Measurements from ENCODE around the gene FZD4. TPM values are rescaled to one million over a fixed set of nuclear protein-coding genes. Genes with fewer than 3 reads are reported as not detected.

FZD4 gene
- total RNA-seq, 1 experiment from 2014 or later, result 4.5 TPM

DNA sequence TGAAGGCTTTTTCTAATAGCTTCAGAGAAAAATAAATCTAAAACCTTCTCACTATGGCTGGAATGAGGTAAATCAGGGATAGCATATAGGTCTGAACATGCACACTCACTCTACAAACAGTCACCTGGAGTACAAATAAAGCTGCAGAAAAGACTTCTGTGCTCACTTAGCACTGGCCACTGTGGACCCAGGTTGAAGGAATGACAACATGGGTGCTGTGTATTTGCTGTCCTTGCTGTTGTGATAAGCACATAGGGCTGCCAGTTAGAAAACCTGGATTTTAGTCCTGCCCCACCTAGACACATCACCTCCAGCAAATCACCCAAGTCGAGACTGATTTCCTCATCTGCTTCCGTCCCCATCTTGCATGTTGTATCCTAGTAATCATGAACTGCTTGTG lies 51.2 kb downstream of the FZD4 start:
- Histone ChIP-seq H3K56ac (ENCODE audit: insufficient read length, low read depth, low read length) (no peak overlapping the region), H4K5ac (ENCODE audit: insufficient read length, low read depth, low read length) (no peak overlapping the region), H4K8ac (replicated peaks; ENCODE audit: insufficient read length, low read depth, low read length) (no peak overlapping the region), H3K4me2 (ENCODE audit: insufficient read depth, insufficient read length, low read length) (no peak overlapping the region), H2BK15ac (ENCODE audit: low read depth, low read length) (no peak overlapping the region), H3K23me2 (ENCODE audit: insufficient read length, low read depth, low read length, poor library complexity, severe bottlenecking) (no peaks in the 10 kb centered on the region), H3K27ac (ENCODE audit: insufficient read length, low read depth, low read length) (no peak overlapping the region), H3K79me2 (ENCODE audit: insufficient read depth, low read length) (no peaks in the 10 kb centered on the region), H3K4me1 (ENCODE audit: insufficient read depth, low read length) (no peaks in the 10 kb centered on the region), H3K27me3 (ENCODE audit: insufficient read depth, low read length) (no peaks in the 10 kb centered on the region), H3K18ac (ENCODE audit: insufficient read length, low read depth, low read length) (no peak overlapping the region), H2AK5ac (ENCODE audit: insufficient read length, low read length) (no peak overlapping the region), H2BK20ac (ENCODE audit: low read depth, low read length, poor library complexity, severe bottlenecking) (no peak overlapping the region), H2BK12ac (ENCODE audit: insufficient read length, low read depth, low read length) (no peak overlapping the region), H2BK120ac (ENCODE audit: low read depth, low read length, poor library complexity, severe bottlenecking) (no peak overlapping the region), H2AFZ (ENCODE audit: low read length) (no peak overlapping the region), H3K4ac (ENCODE audit: low read depth, low read length) (no peak overlapping the region), H2BK5ac (ENCODE audit: insufficient read length, low read length) (no peak overlapping the region), H3T11ph (ENCODE audit: low read length) (no peak overlapping the region), H4K91ac (ENCODE audit: insufficient read length, low read depth, low read length) (no peak overlapping the region), H3K79me1 (ENCODE audit: insufficient read depth, low read depth, low read length, poor library complexity, severe bottlenecking) (no peaks in the 10 kb centered on the region), H3K9me3 (ENCODE audit: control insufficient read depth, low read depth, low read length) (no peaks in the 10 kb centered on the region), H3K23ac (ENCODE audit: insufficient read length, low read depth, low read length) (no peak overlapping the region), H3K9ac (ENCODE audit: extremely low read depth, insufficient read length, low read length) (no peak overlapping the region), H3K14ac (ENCODE audit: insufficient read depth, low read length) (no peak overlapping the region), H4K20me1 (ENCODE audit: control insufficient read depth, insufficient read depth, insufficient read length) (no peaks in the 10 kb centered on the region)
- Mint-ChIP-seq H3K9me3 (no peaks in the 10 kb centered on the region), H3K27me3 (ENCODE audit: low read depth) (no peaks in the 10 kb centered on the region), H3K4me3 (no peak overlapping the region), H3K4me1 (no peaks in the 10 kb centered on the region), H3K36me3 (ENCODE audit: insufficient read depth in 1 of 3, low read depth in 3 of 3) (no peaks in the 10 kb centered on the region), H3K27ac (0 out of 7 replicates have a peak overlapping the region, but pooled peaks of 1 of the 3 experiments have one; percentile 16)
- no peak for DNase-seq
- no CpG with 5 or more reads among the region's 2 CpGs for WGBS (ENCODE audit: extremely low coverage, insufficient read length, low lambda C conversion rate)
- TF ChIP-seq, protein P1, sequence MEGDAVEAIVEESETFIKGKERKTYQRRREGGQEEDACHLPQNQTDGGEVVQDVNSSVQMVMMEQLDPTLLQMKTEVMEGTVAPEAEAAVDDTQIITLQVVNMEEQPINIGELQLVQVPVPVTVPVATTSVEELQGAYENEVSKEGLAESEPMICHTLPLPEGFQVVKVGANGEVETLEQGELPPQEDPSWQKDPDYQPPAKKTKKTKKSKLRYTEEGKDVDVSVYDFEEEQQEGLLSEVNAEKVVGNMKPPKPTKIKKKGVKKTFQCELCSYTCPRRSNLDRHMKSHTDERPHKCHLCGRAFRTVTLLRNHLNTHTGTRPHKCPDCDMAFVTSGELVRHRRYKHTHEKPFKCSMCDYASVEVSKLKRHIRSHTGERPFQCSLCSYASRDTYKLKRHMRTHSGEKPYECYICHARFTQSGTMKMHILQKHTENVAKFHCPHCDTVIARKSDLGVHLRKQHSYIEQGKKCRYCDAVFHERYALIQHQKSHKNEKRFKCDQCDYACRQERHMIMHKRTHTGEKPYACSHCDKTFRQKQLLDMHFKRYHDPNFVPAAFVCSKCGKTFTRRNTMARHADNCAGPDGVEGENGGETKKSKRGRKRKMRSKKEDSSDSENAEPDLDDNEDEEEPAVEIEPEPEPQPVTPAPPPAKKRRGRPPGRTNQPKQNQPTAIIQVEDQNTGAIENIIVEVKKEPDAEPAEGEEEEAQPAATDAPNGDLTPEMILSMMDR (conservative IDR thresholded peaks at IDR 0.05), result no peak
